ENCODE results near the gene SLC2A2. TPM values are rescaled to one million over a fixed set of nuclear protein-coding genes. Genes with fewer than 3 reads are reported as not detected.

SLC2A2 gene
- total and polyA plus RNA-seq, 4 donors, result 160 to 506 (median 321) TPM

DNA sequence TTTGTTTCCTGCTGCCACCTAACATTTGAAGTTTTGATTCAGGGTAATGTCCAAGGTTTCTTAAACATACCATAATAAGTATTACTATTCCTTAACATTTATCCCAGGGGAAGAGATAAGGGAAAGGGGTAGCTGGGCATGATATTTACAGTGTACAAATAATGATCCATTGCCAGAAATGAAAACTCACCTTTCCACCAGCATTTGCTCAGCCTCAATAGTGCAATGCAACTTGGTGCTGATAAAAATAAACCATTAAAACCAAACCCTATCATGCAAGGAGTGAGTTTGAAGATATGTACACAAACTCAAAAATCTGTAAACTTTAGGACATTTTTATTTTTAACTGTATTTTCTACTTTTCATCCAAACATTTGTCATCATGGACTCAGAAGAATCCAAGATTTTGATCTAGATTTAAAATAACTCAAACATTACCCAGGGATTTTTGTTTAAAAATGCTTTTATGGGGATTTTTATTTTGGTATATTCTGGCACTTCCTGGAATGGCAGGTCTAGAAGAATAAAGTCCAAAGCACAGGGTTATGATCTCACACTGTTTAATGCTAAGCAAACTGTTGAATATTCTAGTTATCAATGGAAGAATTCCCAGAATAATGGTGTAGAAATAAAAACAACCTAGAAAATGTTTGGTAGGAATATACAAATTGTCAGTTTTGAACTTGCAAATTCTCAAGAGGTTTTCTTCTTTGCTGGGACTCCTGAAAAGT, 32.5 kb upstream of the SLC2A2 start:
- no peaks in the 10 kb centered on the region for H3K27me3 ChIP-seq (ENCODE audit: control insufficient read depth in 4 of 4, insufficient read depth in 4 of 4, low read length in 3 of 4)
- no peak overlapping the region for H3K4me3 ChIP-seq (ENCODE audit: low read depth in 1 of 3, low read length in 3 of 3)
- TF ChIP-seq RXRA (IDR thresholded peaks at IDR 0.05) (no peak), EGR1 (IDR thresholded peaks at IDR 0.05; ENCODE audit: low read depth in 2 of 2) (no peak), REST (IDR thresholded peaks at IDR 0.05) (no peak), ATF3 (IDR thresholded peaks at IDR 0.05) (no peak), SP1 (IDR thresholded peaks at IDR 0.05) (peak; percentile 15), FOXA2 (IDR thresholded peaks at IDR 0.05) (no peak), JUND (IDR thresholded peaks at IDR 0.05) (no peak), FOXA1 (IDR thresholded peaks at IDR 0.05) (no peak), TAF1 (conservative IDR thresholded peaks at IDR 0.05) (no peak), GABPA (IDR thresholded peaks at IDR 0.05 in 1 of 2, conservative IDR thresholded peaks at IDR 0.05 in 1 of 2) (no peak), HNF4A (conservative IDR thresholded peaks at IDR 0.05) (peak; percentile 65 to 69), NR2F2 (IDR thresholded peaks at IDR 0.05) (no peak), YY1 (IDR thresholded peaks at IDR 0.05) (peak; percentile 28), RAD21 (IDR thresholded peaks at IDR 0.05) (no peak), HNF4G (IDR thresholded peaks at IDR 0.05) (no peak), MAX (IDR thresholded peaks at IDR 0.05) (no peak)
- TF ChIP-seq, protein P1, sequence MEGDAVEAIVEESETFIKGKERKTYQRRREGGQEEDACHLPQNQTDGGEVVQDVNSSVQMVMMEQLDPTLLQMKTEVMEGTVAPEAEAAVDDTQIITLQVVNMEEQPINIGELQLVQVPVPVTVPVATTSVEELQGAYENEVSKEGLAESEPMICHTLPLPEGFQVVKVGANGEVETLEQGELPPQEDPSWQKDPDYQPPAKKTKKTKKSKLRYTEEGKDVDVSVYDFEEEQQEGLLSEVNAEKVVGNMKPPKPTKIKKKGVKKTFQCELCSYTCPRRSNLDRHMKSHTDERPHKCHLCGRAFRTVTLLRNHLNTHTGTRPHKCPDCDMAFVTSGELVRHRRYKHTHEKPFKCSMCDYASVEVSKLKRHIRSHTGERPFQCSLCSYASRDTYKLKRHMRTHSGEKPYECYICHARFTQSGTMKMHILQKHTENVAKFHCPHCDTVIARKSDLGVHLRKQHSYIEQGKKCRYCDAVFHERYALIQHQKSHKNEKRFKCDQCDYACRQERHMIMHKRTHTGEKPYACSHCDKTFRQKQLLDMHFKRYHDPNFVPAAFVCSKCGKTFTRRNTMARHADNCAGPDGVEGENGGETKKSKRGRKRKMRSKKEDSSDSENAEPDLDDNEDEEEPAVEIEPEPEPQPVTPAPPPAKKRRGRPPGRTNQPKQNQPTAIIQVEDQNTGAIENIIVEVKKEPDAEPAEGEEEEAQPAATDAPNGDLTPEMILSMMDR (IDR thresholded peaks at IDR 0.05; ENCODE audit: low read depth, low read length, missing input control), result no peak
- TF ChIP-seq, protein P2, sequence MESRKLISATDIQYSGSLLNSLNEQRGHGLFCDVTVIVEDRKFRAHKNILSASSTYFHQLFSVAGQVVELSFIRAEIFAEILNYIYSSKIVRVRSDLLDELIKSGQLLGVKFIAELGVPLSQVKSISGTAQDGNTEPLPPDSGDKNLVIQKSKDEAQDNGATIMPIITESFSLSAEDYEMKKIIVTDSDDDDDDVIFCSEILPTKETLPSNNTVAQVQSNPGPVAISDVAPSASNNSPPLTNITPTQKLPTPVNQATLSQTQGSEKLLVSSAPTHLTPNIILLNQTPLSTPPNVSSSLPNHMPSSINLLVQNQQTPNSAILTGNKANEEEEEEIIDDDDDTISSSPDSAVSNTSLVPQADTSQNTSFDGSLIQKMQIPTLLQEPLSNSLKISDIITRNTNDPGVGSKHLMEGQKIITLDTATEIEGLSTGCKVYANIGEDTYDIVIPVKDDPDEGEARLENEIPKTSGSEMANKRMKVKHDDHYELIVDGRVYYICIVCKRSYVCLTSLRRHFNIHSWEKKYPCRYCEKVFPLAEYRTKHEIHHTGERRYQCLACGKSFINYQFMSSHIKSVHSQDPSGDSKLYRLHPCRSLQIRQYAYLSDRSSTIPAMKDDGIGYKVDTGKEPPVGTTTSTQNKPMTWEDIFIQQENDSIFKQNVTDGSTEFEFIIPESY (IDR thresholded peaks at IDR 0.05), result no peak
- DNase-seq (ENCODE audit: low spot score), result no peak
- no peaks in the 10 kb centered on the region for H3K36me3 ChIP-seq (ENCODE audit: control insufficient read depth in 4 of 4, insufficient read depth in 3 of 4, low read depth in 1 of 4, low read length in 3 of 4)
- H3K27ac ChIP-seq (ENCODE audit: low read depth in 1 of 2, low read length in 2 of 2), result peak overlapping the region; percentile 22 to 34
- no peaks in the 10 kb centered on the region for H3K9me3 ChIP-seq (ENCODE audit: control insufficient read depth in 4 of 4, low read length in 3 of 4)
- peaks cover 1 to 13% (median 6%) of the 10 kb centered on the region in 4 donors for H3K4me1 ChIP-seq (ENCODE audit: control insufficient read depth in 4 of 4, insufficient read depth in 4 of 4, low read length in 3 of 4)
- no peak overlapping the region for H3K9ac ChIP-seq (ENCODE audit: low read depth in 1 of 2, low read length in 2 of 2)

Data from liver (tissue), 9 donors.